Measurements from ENCODE around the gene SORL1.

DNA sequence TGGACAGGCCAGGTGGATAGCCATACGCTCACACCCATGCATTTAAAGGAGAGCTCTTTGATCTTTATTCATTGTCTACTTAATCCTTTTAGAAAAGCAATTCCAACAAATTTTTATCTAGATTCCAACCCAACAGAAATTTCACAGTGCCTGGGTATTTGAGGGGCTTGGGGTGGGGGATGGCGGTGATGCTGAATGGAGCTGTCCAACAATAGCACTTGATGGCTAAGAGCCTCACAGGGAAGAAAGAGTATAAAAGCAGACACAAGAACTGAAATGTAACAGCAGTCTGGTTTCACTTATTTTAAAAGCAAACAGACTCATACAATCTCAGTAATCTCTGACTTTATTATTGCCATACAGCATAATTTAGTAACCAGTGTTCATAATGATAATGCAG, 102.4 kb downstream of the SORL1 start:
- TF ChIP-seq, protein P1, sequence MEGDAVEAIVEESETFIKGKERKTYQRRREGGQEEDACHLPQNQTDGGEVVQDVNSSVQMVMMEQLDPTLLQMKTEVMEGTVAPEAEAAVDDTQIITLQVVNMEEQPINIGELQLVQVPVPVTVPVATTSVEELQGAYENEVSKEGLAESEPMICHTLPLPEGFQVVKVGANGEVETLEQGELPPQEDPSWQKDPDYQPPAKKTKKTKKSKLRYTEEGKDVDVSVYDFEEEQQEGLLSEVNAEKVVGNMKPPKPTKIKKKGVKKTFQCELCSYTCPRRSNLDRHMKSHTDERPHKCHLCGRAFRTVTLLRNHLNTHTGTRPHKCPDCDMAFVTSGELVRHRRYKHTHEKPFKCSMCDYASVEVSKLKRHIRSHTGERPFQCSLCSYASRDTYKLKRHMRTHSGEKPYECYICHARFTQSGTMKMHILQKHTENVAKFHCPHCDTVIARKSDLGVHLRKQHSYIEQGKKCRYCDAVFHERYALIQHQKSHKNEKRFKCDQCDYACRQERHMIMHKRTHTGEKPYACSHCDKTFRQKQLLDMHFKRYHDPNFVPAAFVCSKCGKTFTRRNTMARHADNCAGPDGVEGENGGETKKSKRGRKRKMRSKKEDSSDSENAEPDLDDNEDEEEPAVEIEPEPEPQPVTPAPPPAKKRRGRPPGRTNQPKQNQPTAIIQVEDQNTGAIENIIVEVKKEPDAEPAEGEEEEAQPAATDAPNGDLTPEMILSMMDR (IDR thresholded peaks at IDR 0.05; ENCODE audit: poor library complexity, severe bottlenecking) = no peak
- no peak for TF ChIP-seq EP300 (conservative IDR thresholded peaks at IDR 0.05; ENCODE audit: poor library complexity, severe bottlenecking)
- no peak for TF ChIP-seq EZH2 (IDR thresholded peaks at IDR 0.05; ENCODE audit: borderline replicate concordance, insufficient read depth, low read length, poor library complexity, severe bottlenecking)
- TF ChIP-seq POLR2AphosphoS5 (IDR thresholded peaks at IDR 0.05) = no peak

All from neural cell (in vitro differentiated cells).